Measurements from ENCODE around the gene SCML1. TPM values are rescaled to one million over a fixed set of nuclear protein-coding genes. Genes with fewer than 3 reads are reported as not detected.
A peak's percentile ranks its signal among the peaks of the same experiment; 100 is the strongest.

Gene SCML1
- polyA plus RNA-seq, 1 of the 3 experiments (the other 2 are of a cell fraction): 10.7 TPM

DNA sequence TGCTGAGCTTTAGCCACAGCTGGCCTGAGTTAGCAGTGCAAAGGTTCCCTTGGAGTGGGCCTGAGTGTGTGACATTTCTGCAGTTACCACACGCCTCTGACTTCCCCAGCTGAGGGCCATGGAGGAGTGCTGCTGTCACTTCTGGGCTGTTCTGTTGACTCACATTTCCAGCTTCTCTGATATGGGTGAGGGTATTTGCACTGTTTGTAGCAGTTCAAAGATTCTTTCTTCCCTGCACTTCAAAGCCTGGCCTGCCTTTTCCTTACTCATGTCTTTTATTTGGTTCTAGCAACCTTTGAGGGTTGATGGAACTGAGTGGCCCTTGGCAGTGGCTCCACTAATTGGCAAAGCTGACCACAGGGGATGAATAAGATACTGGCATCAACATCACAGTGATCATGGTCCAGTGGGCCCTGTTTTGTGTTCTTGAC lies 26.4 kb upstream of the SCML1 start (continued):
- TF ChIP-seq EZH2phosphoT487 (IDR thresholded peaks at IDR 0.05; ENCODE audit: borderline replicate concordance, low read depth): no peak
- no peak for TF ChIP-seq FOXJ3 (CRISPR knock-in tag; IDR thresholded peaks at IDR 0.05)
- no peak for TF ChIP-seq NFIC (IDR thresholded peaks at IDR 0.05; ENCODE audit: borderline replicate concordance)

DNA sequence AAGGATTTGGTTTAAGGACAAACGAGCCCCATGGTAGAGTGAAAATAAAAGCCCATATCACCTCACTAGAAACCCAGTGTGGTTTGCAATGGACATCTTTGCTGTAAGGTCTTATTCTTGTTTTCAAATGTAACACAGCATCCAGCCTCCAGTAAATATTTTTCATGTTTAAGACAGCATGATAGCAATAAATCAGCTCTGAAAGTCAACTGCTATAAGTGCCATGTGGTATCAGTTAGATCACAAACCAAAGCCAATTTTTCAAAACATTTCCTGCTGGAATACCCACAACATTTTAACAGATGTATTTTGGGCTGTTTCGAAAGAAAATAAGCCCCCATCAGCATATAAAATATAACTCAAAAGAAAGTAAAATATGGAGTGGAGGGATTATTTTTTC lies 24.0 kb upstream of the SCML1 start:
- Histone ChIP-seq H3K9me3 (no peaks in the 10 kb centered on the region), H3F3A (replicated peaks; ENCODE audit: insufficient read depth) (no peaks in the 10 kb centered on the region), H2AFZ (ENCODE audit: low read depth) (no peak overlapping the region), H3K79me2 (ENCODE audit: insufficient read depth) (no peaks in the 10 kb centered on the region), H3K4me3 (ENCODE audit: low read depth in 2 of 2, low read length in 1 of 2) (no peak overlapping the region), H3K27me3 (ENCODE audit: insufficient read depth) (no peaks in the 10 kb centered on the region), H3K36me3 (replicated peaks in 1 of 2; ENCODE audit: control insufficient read depth in 1 of 2, insufficient read depth in 2 of 2, low read length in 1 of 2) (no peaks in the 10 kb centered on the region), H4K20me1 (ENCODE audit: insufficient read depth) (no peaks in the 10 kb centered on the region), H3K4me1 (ENCODE audit: control insufficient read depth in 1 of 2, insufficient read depth in 2 of 2, low read depth in 1 of 2, low read length in 1 of 2) (no peaks in the 10 kb centered on the region; a peak in 1 of 4 replicates), H3K9me2 (no peaks in the 10 kb centered on the region), H3K4me2 (no peak overlapping the region), H3K27ac (ENCODE audit: low read depth in 2 of 2, low read length in 1 of 2) (peak overlapping the region in 1 of 2 experiments; percentile 13; a peak in 2 of 4 replicates), H3K9ac (no peak overlapping the region)
- POLR2A ChIA-PET: no interaction called here
- peak; percentile 33; the same call in 1 of the 2 replicates for TF ChIP-seq PBX3 (IDR thresholded peaks at IDR 0.05)
- TF ChIP-seq, protein P1, sequence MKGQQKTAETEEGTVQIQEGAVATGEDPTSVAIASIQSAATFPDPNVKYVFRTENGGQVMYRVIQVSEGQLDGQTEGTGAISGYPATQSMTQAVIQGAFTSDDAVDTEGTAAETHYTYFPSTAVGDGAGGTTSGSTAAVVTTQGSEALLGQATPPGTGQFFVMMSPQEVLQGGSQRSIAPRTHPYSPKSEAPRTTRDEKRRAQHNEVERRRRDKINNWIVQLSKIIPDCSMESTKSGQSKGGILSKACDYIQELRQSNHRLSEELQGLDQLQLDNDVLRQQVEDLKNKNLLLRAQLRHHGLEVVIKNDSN (IDR thresholded peaks at IDR 0.05; ENCODE audit: borderline replicate concordance, low read depth): no peak
- TF ChIP-seq NFIC (IDR thresholded peaks at IDR 0.05; ENCODE audit: borderline replicate concordance): no peak
- TF ChIP-seq TCF12 (IDR thresholded peaks at IDR 0.05): peak; percentile 13; the same call in 1 of the 2 replicates
- no peak for TF ChIP-seq SIN3A (IDR thresholded peaks at IDR 0.05; ENCODE audit: borderline replicate concordance, low read depth, low read length)
- no peak for TF ChIP-seq RCOR1 (IDR thresholded peaks at IDR 0.05; ENCODE audit: low read length)
- TF ChIP-seq FOXM1 (IDR thresholded peaks at IDR 0.05; ENCODE audit: low read depth): no peak
- TF ChIP-seq FOXJ3 (CRISPR knock-in tag; IDR thresholded peaks at IDR 0.05): no peak
- TF ChIP-seq, protein P2, sequence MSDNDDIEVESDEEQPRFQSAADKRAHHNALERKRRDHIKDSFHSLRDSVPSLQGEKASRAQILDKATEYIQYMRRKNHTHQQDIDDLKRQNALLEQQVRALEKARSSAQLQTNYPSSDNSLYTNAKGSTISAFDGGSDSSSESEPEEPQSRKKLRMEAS (IDR thresholded peaks at IDR 0.05; ENCODE audit: low read depth): no peak
- CTCF ChIA-PET: no interaction called here
- 15% methylated on average over 2 of the region's 2 CpGs for WGBS (ENCODE audit: low lambda C conversion rate)
- no peak for DNase-seq

DNA sequence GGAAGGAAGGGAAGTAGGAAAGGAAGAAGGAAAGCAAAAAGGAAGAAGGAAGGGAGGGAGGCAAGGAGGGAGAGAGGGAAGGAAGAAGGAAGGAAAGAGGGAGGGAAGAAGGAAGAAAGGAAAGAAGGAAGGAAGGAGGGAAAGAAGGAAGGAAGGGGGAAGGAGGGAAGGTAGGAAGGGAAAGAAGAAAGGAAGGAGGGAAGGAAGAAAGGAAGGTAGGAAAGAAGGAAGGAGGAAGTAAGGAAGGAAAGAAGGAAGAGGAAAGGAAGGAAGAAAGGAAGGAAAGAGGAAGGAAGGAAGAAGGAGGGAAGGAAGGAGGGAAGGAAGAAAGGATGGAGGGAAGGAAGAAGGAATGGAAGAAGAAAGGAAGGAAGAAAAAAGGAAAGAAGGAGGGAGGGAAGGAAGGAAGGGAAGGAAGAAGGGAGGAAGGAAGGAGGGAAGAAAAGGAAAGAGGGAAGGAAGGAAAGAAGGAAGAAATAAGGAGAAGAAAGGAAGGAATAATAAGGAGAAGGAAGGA lies 18.6 kb upstream of the SCML1 start:
- POLR2A ChIA-PET: no interaction called here
- no peaks in the 10 kb centered on the region for H3K79me2 ChIP-seq (ENCODE audit: insufficient read depth)
- DNase-seq: no peak
- TF ChIP-seq RXRA (IDR thresholded peaks at IDR 0.05; ENCODE audit: borderline replicate concordance, low read depth): no peak
- no peak for TF ChIP-seq TEAD4 (IDR thresholded peaks at IDR 0.05; ENCODE audit: borderline replicate concordance, insufficient read depth)
- no peak for TF ChIP-seq EP300 (IDR thresholded peaks at IDR 0.05; ENCODE audit: borderline replicate concordance in 1 of 2, low read depth in 1 of 2, low read length in 1 of 2)
- no peak for TF ChIP-seq MXI1 (IDR thresholded peaks at IDR 0.05; ENCODE audit: low read depth, low read length)
- TF ChIP-seq MEF2A (IDR thresholded peaks at IDR 0.05; ENCODE audit: borderline replicate concordance, low read depth): no peak
- TF ChIP-seq GATA2 (CRISPR knock-in tag; IDR thresholded peaks at IDR 0.05): no peak
- no peak for TF ChIP-seq SMC3 (IDR thresholded peaks at IDR 0.05; ENCODE audit: low read depth, low read length)
- no peak for TF ChIP-seq REST (IDR thresholded peaks at IDR 0.05; ENCODE audit: low read depth, low read length)
- TF ChIP-seq CHD2 (IDR thresholded peaks at IDR 0.05; ENCODE audit: low read length, partially characterized antibody): no peak
- no peak for TF ChIP-seq TCF12 (IDR thresholded peaks at IDR 0.05)
- no peak for TF ChIP-seq SIN3A (IDR thresholded peaks at IDR 0.05; ENCODE audit: borderline replicate concordance, low read depth, low read length)
- no peak for TF ChIP-seq POLR2AphosphoS5 (IDR thresholded peaks at IDR 0.05; ENCODE audit: low read depth, low read length)
- TF ChIP-seq, protein P2 (IDR thresholded peaks at IDR 0.05; ENCODE audit: low read depth): no peak

More for the DNA sequence above, 18.6 kb upstream of the SCML1 start:
- no peak overlapping the region for H3K4me3 ChIP-seq (ENCODE audit: low read depth in 2 of 2, low read length in 1 of 2)
- no peak overlapping the region for H3K27ac ChIP-seq (ENCODE audit: low read depth in 2 of 2, low read length in 1 of 2)
- no peak overlapping the region for H3K9ac ChIP-seq
- no peaks in the 10 kb centered on the region for H3F3A ChIP-seq (replicated peaks; ENCODE audit: insufficient read depth)
- no peak overlapping the region for H2AFZ ChIP-seq (ENCODE audit: low read depth)
- no peaks in the 10 kb centered on the region for H3K9me3 ChIP-seq
- H4K20me1 ChIP-seq (ENCODE audit: insufficient read depth): no peaks in the 10 kb centered on the region
- H3K4me1 ChIP-seq (ENCODE audit: control insufficient read depth in 1 of 2, insufficient read depth in 2 of 2, low read depth in 1 of 2, low read length in 1 of 2): no peaks in the 10 kb centered on the region
- CTCF ChIA-PET: no interaction called here
- H3K36me3 ChIP-seq (replicated peaks in 1 of 2; ENCODE audit: control insufficient read depth in 1 of 2, insufficient read depth in 2 of 2, low read length in 1 of 2): peaks cover 0 to 4% of the 10 kb centered on the region in 2 experiments
- no peak overlapping the region for H3K4me2 ChIP-seq
- no peaks in the 10 kb centered on the region for H3K9me2 ChIP-seq
- no peaks in the 10 kb centered on the region for H3K27me3 ChIP-seq (ENCODE audit: insufficient read depth)

Measured in SK-N-SH (cell line).